Activated naive CD8-positive, alpha-beta T cell treated with anti-CD3 and anti-CD28 coated beads for 36 hours (primary cell): ENCODE results near the gene USP30. TPM values are rescaled to one million over a fixed set of nuclear protein-coding genes. Genes with fewer than 3 reads are reported as not detected.

Experiments
- DNase-seq: peaks from one replicate; pipeline ENCODE4 v3.0.0; 2021
- H3K27ac Mint-ChIP-seq: one replicate; pipeline ENCODE4 v1.8.0; 2022; ENCODE audit warnings: mild to moderate bottlenecking, moderate library complexity, mixed read lengths
- H3K27me3 Mint-ChIP-seq: one replicate; pipeline ENCODE4 v1.8.0; 2022; ENCODE audit warnings: mild to moderate bottlenecking, mixed read lengths
- H3K36me3 Mint-ChIP-seq: one replicate; pipeline ENCODE4 v1.8.0; 2021; ENCODE audit warnings: mild to moderate bottlenecking, mixed read lengths
- H3K4me1 Mint-ChIP-seq: one replicate; pipeline ENCODE4 v1.8.0; 2021; ENCODE audit warnings: mixed read lengths
- H3K4me3 Mint-ChIP-seq: one replicate; pipeline ENCODE4 v1.8.0; 2022; ENCODE audit warnings: mild to moderate bottlenecking, moderate library complexity, mixed read lengths
- H3K9me3 Mint-ChIP-seq: one replicate; pipeline ENCODE4 v1.8.0; 2022; ENCODE audit warnings: mixed read lengths
- total RNA-seq, 2 experiments: library from RNA; stranded (reverse); gene quantifications; one replicate each; pipeline ENCODE4 v1.2.3, GENCODE V29; 2021

USP30 gene
- total RNA-seq, 2 experiments from 2014 or later = 5.5 to 9.3 TPM

- Mint-ChIP-seq H3K27ac (no peak overlapping the region), H3K4me1 (no peaks in the 10 kb centered on the region), H3K27me3 (no peaks in the 10 kb centered on the region)
Measured at GRCh38 chr12:109069307-109070271, 17.2 kb downstream of the USP30 start.

GRCh38 chr12:109074866-109075265 is 22.5 kb downstream of the USP30 start:
- Mint-ChIP-seq H3K27ac (no peak overlapping the region), H3K4me1 (no peaks in the 10 kb centered on the region), H3K9me3 (peaks cover 6% of the 10 kb centered on the region), H3K36me3 (peaks cover 36% of the 10 kb centered on the region), H3K27me3 (no peaks in the 10 kb centered on the region), H3K4me3 (no peak overlapping the region)
- DNase-seq = no peak

More at GRCh38 chr12:109069307-109070271, 17.2 kb downstream of the USP30 start:
- Mint-ChIP-seq H3K36me3 (peaks cover 8% of the 10 kb centered on the region), H3K4me3 (no peak overlapping the region), H3K9me3 (no peaks in the 10 kb centered on the region)
- DNase-seq = no peak

- Mint-ChIP-seq H3K4me3 (no peak overlapping the region), H3K4me1 (peaks cover 4% of the 10 kb centered on the region), H3K9me3 (peaks cover 6% of the 10 kb centered on the region), H3K27ac (no peak overlapping the region), H3K36me3 (peaks cover 29% of the 10 kb centered on the region), H3K27me3 (no peaks in the 10 kb centered on the region)
- no peak for DNase-seq
Measured at GRCh38 chr12:109082751-109083150, 30.4 kb downstream of the USP30 start.

GRCh38 chr12:109084425-109084824 is 32.0 kb downstream of the USP30 start:
- H3K27me3 Mint-ChIP-seq = no peaks in the 10 kb centered on the region
- no peak overlapping the region for H3K4me3 Mint-ChIP-seq
- no peak for DNase-seq
- no peak overlapping the region for H3K27ac Mint-ChIP-seq
- H3K4me1 Mint-ChIP-seq = peaks cover 4% of the 10 kb centered on the region
- peaks cover 15% of the 10 kb centered on the region for H3K36me3 Mint-ChIP-seq
- H3K9me3 Mint-ChIP-seq = peaks cover 3% of the 10 kb centered on the region

GRCh38 chr12:109085590-109085989 is 33.2 kb downstream of the USP30 start:
- DNase-seq = no peak
- Mint-ChIP-seq H3K27ac (no peak overlapping the region), H3K36me3 (peaks cover 10% of the 10 kb centered on the region), H3K9me3 (no peaks in the 10 kb centered on the region), H3K27me3 (no peaks in the 10 kb centered on the region), H3K4me1 (peaks cover 8% of the 10 kb centered on the region), H3K4me3 (no peak overlapping the region)

GRCh38 chr12:109087250-109087649 is 34.9 kb downstream of the USP30 start:
- Mint-ChIP-seq H3K27me3 (no peaks in the 10 kb centered on the region), H3K36me3 (peaks cover 18% of the 10 kb centered on the region), H3K4me3 (no peak overlapping the region), H3K9me3 (no peaks in the 10 kb centered on the region), H3K27ac (peak overlapping the region; percentile 62), H3K4me1 (peaks cover 23% of the 10 kb centered on the region)
- DNase-seq = no peak

GRCh38 chr12:109088818-109089217 is 36.4 kb downstream of the USP30 start:
- DNase-seq = no peak
- Mint-ChIP-seq H3K27ac (no peak overlapping the region), H3K27me3 (no peaks in the 10 kb centered on the region), H3K4me1 (peaks cover 31% of the 10 kb centered on the region), H3K9me3 (no peaks in the 10 kb centered on the region), H3K4me3 (no peak overlapping the region), H3K36me3 (peaks cover 20% of the 10 kb centered on the region)

- Mint-ChIP-seq H3K4me3 (no peak overlapping the region), H3K27ac (peak overlapping the region; percentile 4), H3K36me3 (peaks cover 20% of the 10 kb centered on the region)
Measured at GRCh38 chr12:109089683-109090082, 37.3 kb downstream of the USP30 start.

GRCh38 chr12:109092497-109093021 is 40.2 kb downstream of the USP30 start:
- peaks cover 19% of the 10 kb centered on the region for H3K36me3 Mint-ChIP-seq
- H3K9me3 Mint-ChIP-seq = no peaks in the 10 kb centered on the region
- peak overlapping the region; percentile 89 for H3K27ac Mint-ChIP-seq
- peak overlapping the region; percentile 94 for H3K4me3 Mint-ChIP-seq
- no peak for DNase-seq
- no peaks in the 10 kb centered on the region for H3K27me3 Mint-ChIP-seq
- peaks cover 30% of the 10 kb centered on the region for H3K4me1 Mint-ChIP-seq

More at GRCh38 chr12:109089683-109090082, 37.3 kb downstream of the USP30 start:
- Mint-ChIP-seq H3K4me1 (peaks cover 34% of the 10 kb centered on the region), H3K9me3 (no peaks in the 10 kb centered on the region), H3K27me3 (no peaks in the 10 kb centered on the region)
- no peak for DNase-seq

- H3K27me3 Mint-ChIP-seq = no peaks in the 10 kb centered on the region
- H3K4me1 Mint-ChIP-seq = peaks cover 30% of the 10 kb centered on the region
- H3K27ac Mint-ChIP-seq = peak within 1 kb of the TSS; percentile 89
- peak within 1 kb of the TSS; percentile 94 for H3K4me3 Mint-ChIP-seq
- H3K36me3 Mint-ChIP-seq = peaks cover 20% of the 10 kb centered on the region
- peak; percentile 96 for DNase-seq
- no peaks in the 10 kb centered on the region for H3K9me3 Mint-ChIP-seq
Measured at GRCh38 chr12:109093022-109093918, 40.9 kb downstream of the USP30 start, which contains the start of gene ALKBH2. TSS of gene ALKBH2 (minus strand) at chr12:109093472. CDS start at chr12:109092786, 686 bp downstream.

GRCh38 chr12:109097140-109097434 is 44.7 kb downstream of the USP30 start:
- no peak for DNase-seq
- H3K36me3 Mint-ChIP-seq = peaks cover 32% of the 10 kb centered on the region
- H3K27me3 Mint-ChIP-seq = no peaks in the 10 kb centered on the region
- no peak overlapping the region for H3K27ac Mint-ChIP-seq
- H3K4me3 Mint-ChIP-seq = peak overlapping the region; percentile 87
- no peaks in the 10 kb centered on the region for H3K9me3 Mint-ChIP-seq
- peaks cover 31% of the 10 kb centered on the region for H3K4me1 Mint-ChIP-seq

- peak; percentile 96 for DNase-seq
- H3K36me3 Mint-ChIP-seq = peaks cover 29% of the 10 kb centered on the region
- H3K4me1 Mint-ChIP-seq = peaks cover 26% of the 10 kb centered on the region
- peak within 1 kb of the TSS; percentile 87 for H3K4me3 Mint-ChIP-seq
- no peaks in the 10 kb centered on the region for H3K27me3 Mint-ChIP-seq
- H3K9me3 Mint-ChIP-seq = no peaks in the 10 kb centered on the region
- peak within 1 kb of the TSS; percentile 90 for H3K27ac Mint-ChIP-seq
Measured at GRCh38 chr12:109097435-109098182, 45.2 kb downstream of the USP30 start, which contains the start of gene UNG. TSS of gene UNG (plus strand) at chr12:109097597. CDS start at chr12:109097680, 83 bp downstream.

- H3K36me3 Mint-ChIP-seq = peaks cover 30% of the 10 kb centered on the region
- H3K27ac Mint-ChIP-seq = peak overlapping the region; percentile 90
- peaks cover 25% of the 10 kb centered on the region for H3K4me1 Mint-ChIP-seq
- no peak for DNase-seq
- no peaks in the 10 kb centered on the region for H3K9me3 Mint-ChIP-seq
- no peaks in the 10 kb centered on the region for H3K27me3 Mint-ChIP-seq
- peak overlapping the region; percentile 87 for H3K4me3 Mint-ChIP-seq
Measured at GRCh38 chr12:109098183-109098604, 45.8 kb downstream of the USP30 start.

GRCh38 chr12:109098651-109099050 is 46.3 kb downstream of the USP30 start:
- DNase-seq = no peak
- peaks cover 32% of the 10 kb centered on the region for H3K36me3 Mint-ChIP-seq
- H3K27ac Mint-ChIP-seq = peak overlapping the region; percentile 90
- H3K4me1 Mint-ChIP-seq = peaks cover 22% of the 10 kb centered on the region
- H3K9me3 Mint-ChIP-seq = no peaks in the 10 kb centered on the region
- H3K4me3 Mint-ChIP-seq = peak overlapping the region; percentile 87
- H3K27me3 Mint-ChIP-seq = no peaks in the 10 kb centered on the region
